DMS114 treated with DMSO at 0.1 percent for 48 hours (cell line): ENCODE measurements around the gene PNLIPRP2.

ENCODE experiments used
- DNase-seq: peaks from one replicate; lab custom pipeline; 2025; ENCODE audit not compliant: unreplicated experiment; lab: John Stamatoyannopoulos, UW

Gene PNLIPRP2

DNA sequence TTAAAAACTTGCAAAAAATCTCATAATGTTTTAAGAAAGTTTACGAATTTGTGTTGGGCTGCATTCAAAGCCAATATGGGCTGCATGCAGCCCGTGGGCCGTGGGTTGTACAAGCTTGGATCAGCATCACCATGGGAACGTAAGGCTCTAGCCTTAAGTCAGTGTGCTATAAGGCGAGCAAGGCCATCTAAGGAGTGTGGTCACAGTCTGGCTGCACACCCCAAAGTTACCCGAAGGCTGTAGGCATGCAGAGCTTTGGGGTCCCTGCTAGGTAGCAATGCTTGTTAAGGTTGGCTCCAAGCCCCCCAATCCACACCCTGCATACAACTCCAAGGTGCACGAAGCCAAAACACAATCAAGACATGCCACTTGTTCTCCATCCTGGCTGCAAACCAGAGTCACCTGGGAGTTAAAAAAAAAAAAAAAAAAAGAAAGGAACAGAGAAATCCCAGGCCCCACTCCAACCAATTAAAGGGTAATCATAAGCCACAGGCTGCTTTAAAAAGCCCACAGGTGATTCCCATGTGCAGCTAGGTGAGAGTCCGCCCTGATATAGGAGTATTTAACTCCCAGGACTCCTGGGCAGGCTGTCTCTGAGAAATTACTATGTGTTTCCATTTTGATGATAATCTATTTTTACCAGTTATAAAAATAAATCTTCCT lies 8.5 kb upstream of the PNLIPRP2 start:
- DNase-seq: no peak

DNA sequence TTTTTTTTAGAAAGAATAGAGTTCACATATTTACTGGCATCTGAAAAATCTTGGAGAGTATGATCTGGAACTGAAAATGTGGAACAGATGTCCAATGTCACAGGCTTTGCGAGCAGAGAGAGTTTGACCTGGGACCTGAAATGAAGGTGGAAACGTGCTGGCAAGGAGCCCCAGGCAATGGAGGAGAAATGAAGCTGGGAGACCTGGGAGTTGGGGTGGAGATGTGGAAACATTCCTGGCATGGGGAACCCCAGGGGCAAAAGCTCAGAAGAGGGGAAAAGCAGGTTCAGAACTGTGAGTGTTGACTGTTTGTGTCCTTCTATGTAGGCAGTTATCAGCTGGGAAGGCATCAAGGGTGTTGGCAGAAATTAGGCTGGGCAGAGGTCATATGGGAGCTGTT lies 7.3 kb upstream of the PNLIPRP2 start:
- DNase-seq: no peak

DNA sequence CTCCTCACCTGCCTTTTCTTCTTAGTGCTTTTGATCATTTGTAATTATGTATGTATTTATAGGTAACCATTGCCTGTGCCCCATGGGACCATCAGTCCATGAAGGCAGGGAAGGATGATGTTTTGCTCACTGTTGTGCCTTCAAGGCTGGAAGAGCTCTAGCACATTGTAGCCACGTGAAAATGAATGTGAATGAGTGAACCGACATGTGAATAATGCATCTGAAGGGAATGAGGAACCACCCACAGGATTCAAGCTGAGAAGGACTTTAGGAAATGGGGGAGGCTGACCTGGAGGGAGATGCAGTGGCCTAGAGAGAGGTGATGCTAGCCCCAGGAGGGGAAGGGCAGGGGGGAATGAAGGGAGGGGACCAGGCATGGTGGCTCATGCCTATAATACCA lies 6.0 kb upstream of the PNLIPRP2 start:
- DNase-seq: no peak

DNA sequence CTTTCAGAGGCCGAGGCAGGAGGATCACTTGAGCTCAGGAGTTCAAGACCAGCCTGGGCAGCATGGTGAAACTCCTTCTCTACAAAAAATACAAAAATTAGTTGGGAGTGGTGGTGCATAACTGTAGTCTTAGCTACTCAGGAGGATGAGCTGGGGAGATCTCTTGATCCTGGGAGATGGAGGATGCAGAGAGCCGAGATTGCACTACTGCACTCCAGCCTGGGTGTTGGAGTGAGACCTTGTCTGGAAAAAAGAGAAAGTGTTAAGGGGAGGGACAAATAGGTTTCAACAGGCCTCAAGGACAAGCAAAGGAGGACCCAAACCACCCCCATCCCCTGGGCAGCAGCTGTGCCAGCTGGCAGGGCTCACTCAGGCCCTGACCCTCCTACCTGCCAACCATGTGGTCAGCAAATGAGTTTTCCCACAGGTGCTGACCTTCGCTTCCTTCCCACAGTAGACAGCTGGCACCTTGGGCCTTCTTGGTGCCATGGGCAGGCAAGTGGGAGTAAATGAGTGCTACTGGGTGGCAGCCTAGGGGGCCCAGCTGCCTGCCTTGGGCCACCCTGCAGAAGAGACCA lies 5.5 kb upstream of the PNLIPRP2 start:
- DNase-seq: no peak

DNA sequence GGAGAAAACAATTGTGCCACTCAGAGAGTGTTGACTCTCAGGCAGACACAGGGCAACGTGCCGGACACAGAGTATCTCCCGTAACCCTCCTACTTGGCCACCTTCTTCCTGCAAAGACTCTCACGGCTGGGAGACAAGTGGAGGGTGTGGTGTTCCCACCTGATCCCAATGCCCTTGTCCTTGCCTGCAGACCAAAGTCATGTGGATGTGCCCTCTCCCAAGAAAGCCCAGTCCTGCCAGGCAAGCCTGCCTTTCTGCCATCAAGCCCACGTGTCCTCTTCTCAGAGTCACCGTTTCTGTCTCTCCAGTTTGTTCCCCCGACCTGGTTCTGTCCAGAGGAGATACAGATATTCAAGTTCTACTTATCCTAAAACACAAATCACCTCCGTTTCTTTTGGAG lies 723 bp downstream of the PNLIPRP2 start:
- DNase-seq: no peak

DNA sequence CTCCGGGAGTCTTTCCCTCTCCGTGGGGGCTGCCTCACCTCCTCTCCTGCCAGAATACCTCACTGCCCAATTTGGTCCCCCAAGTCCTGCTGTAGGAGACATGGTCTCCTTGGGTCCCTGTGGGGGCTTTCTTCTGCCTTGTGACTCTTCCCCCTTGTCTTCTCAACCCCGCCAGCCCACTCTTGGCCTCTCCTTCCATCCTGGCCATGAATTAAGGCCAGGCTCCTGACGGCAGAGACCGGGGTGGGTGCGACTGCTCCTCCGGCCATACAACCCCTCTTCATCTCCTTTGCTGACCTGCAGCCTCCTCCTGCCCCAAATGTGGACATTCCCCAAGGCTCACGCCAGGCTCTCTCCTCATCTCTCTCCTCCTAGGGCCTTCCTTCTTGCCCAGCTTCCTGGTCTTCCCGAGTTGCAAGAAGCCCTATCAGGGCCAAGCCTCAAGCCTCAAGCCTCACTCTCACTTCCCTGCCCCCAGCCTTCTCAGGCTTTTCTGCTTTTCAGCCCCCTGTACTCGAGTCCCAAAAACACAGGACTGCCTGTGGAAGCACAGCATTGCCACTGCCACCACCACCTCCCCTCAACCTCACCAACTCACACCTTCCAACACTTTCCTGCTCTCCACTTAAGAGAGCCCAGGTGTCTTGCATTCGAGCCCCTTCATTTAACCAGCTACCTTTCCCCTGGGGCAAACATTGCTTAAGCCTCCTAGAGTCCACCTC lies 1.3 kb downstream of the PNLIPRP2 start:
- DNase-seq: no peak

DNA sequence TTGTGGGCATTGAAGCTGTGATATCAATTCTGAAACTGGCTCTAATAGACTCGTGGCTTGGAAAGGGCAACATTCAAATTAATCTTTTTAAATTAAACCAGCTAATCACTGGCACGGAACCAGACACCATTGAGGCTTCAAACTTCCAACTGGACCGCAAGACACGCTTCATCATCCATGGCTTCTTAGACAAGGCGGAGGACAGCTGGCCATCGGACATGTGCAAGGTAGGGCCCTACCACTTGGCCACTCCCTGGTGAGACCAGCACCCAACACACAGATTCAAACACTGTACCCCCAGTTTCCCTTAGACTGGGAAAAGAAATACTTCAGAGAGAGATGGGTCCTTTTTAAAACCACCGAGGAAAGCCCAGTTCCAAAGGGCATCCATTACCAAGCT lies 5.1 kb downstream of the PNLIPRP2 start:
- no peak for DNase-seq

DNA sequence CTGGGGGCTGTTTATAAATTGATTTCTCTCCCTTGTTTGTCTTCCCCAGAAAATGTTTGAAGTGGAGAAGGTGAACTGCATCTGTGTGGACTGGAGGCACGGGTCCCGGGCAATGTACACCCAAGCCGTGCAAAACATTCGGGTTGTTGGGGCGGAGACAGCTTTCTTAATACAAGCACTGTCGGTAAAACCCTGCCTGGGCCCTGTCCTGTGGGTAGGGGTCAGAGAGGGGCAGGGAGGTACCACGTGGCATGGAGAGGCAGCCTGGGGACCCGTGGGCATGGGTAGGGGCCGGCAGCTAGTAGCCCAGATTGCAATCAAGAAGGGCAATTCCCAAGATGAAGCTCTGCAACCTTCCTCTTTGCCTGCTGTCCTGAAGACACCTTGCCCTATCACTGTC lies 6.1 kb downstream of the PNLIPRP2 start:
- no peak for DNase-seq

DNA sequence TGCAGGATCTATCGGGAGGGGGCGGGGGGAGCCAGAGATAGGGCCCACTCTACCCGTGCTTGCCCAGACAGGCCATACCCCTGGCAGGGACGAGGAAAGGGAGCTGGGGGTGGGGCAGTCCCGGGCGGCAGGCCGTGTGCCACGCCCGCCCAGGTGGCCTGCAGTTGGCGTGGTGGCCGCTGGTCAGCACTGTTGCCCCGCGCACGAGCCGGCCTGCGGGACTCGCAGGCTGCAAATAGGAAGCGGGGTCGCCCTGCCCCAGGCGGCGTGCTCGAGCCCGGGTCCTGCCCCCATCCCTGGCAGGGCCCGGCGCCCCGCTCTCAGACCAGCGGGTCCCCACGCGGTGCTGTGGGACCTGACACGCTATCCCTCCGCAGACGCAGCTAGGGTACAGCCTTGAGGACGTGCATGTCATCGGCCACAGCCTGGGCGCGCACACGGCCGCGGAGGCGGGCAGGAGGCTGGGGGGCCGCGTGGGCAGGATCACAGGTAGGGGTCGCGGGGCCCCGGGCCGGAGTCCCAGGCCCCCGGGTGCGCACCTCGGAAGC lies 6.7 kb downstream of the PNLIPRP2 start:
- DNase-seq: peak; percentile 42

DNA sequence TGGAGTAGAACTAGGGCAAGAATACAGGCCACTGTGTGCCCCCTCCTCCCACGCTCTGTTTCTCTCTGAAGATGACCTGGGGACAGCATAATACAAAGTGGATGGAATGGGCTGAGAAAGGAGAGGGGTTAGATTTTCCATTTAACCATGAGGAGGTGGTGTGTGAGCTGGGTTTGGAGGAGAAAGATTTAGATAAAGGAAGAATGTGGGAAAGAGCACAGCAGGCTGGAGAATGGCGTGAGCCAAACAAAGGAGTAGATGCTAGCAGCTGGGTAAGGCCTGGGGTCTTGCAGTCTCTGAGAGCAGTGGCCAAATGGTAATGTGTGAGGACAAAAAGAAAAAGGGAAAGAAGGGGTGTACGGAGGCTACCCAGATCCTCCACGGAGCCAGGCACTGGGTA lies 8.6 kb downstream of the PNLIPRP2 start:
- DNase-seq: no peak

DNA sequence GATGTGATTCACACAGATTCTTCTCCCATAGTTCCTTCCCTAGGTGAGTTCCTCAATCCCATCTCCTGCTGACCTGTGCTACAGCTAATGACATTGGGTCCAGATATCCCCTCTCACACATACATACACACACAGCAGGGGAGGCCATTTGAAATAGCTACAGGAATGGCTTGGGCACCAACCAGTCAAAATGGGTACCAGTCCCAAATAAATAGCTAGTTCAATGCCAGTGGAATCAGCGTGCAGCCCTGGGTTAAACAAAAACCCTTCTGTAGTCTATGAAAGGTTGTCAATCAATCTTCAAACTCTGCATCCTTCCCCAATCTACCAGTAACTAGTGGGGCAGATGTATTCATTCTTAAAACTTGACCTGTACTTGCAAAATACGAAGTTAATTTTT lies 9.3 kb downstream of the PNLIPRP2 start:
- no peak for DNase-seq

DNA sequence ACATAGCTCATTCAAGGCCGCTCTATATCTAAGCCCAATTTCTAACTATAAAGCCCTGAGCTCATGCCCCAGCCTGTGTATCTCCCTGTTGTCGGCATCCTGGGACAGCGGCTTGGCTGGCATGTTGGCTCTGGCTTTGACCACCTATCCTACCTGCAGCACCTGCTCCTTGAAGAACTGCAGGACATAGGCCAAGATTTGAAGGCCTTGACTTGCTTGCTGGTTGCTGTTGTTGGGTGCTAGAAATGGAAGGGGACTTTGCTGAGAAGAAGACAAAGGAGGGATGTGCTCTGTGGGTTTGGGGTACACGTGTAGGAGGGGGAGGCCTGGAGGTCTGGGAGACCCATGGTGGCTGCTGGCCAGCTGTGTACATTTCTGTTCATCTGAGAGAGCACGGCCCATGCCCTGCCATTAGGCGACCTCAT lies 11.1 kb downstream of the PNLIPRP2 start:
- no peak for DNase-seq

DNA sequence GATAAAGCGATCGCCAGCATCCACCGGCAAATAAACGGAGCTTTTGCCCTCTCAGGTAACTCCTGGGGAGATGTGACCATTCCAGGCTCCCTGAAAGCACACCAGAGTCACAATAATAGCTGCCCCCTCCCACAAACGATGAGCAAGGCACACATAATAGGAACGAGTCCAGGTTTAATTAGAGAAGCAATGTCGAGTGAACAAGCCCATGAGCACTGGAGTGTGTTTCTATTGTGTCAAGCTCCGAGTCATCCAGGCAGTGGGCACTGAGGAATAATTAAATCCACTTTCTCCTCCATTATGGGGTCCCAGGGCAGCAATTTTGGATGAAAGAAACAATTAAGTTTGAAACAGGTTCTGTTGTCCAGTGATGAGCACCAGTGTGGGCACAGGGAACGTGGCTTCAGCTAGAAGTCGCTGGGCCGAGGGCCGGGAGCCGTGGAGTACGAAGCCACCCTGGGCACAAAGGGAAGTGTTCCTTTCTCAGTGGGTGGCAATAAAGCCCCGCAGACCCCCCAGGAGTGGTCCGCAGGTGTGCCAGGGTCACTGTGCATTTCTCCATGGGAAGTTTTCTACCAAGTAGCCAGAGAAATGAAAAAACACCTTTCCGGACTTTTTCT lies 12.0 kb downstream of the PNLIPRP2 start:
- no peak for DNase-seq

DNA sequence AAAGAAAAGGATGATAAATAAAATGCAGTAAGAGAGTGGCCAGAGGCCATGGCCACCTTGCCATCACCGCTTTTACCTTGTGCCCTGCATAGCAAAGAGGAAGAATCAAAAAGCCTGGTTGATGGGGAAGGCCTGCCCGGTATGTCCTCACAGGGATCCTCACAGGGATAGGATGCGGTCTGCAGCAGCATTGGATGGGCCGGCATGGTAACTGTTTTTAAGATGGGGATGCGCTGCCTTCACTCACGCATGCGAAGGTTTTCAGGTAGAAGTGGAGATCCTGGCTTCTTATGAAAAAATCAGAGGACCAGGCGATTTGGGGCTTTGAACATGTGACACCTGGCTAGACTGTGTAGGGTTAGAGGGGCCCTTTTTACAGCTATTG lies 12.5 kb downstream of the PNLIPRP2 start:
- DNase-seq: no peak

DNA sequence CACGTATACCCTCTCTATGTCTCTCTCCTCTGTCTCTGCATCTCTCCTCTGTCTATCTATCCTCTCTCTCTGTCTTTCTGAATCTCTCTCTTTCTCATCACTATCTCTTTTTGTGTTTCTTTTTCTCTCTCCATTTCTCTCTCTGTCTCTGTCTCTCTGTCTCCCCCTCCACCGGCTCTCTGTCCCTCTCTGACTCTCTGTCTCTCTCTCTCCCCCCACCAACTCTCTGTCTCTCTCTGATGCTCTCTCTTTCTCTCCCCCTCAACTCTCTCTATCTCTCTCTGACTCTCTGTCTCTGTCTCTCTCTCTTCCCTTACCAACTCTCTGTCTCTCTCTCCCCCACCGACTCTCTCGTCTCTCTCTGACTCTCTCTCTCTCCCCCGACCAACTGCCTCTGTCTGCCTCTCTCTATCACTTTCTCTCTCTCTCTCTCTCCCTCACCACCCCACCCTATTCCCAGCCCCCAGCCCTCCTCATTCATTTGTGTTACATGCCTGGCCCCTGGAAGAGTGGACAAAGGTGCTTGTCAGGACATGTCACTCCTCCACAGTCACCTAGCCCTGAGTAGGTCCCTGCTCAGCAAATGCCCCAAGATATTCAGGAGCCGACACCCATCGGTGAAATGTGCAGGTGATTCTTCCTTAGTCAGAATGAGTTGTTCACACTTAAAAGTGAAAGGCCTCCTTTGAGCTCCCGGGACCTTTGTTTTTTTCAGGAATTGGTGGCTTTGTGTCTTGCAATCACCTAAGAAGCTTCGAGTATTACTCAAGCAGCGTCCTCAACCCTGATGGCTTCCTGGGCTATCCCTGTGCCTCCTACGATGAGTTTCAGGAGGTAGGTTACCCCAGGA lies 13.6 kb downstream of the PNLIPRP2 start:
- DNase-seq: no peak

DNA sequence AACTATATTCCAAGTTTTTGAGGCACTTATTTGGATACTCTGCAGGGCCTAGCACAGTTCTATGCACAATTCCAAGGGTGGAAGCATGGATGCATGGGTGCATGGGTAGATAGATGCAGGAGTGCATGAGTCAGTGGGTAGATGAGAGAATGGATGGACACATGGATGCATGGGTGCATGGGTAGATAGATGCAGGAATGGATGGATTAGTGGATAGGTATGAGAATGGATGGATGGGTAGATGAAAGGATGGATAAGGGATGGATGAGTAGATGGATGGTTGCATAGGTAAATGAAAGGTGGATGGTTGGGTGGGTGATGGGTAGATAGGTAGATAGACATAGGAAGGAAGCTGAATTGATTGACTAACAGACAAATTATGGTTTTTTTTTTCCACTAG lies 15.6 kb downstream of the PNLIPRP2 start:
- no peak for DNase-seq

DNA sequence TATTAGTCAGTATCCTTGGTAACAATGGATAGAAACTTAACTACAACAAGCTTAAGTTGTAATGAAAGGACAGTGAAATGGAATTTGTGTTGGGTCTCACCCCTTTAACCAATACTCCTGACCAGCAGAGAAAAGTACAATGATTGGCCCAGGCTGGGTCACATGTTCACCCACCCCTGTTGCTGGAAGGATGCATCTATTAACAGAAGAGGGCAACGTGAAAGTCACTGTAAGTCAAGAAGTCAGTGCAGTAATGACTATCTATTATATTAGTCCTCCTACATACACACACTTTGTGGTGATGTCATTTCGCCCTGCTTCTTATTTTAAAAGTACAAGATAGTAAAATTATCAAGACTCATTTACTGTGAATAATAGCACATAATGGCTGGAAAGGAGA lies 16.2 kb downstream of the PNLIPRP2 start:
- DNase-seq: no peak

DNA sequence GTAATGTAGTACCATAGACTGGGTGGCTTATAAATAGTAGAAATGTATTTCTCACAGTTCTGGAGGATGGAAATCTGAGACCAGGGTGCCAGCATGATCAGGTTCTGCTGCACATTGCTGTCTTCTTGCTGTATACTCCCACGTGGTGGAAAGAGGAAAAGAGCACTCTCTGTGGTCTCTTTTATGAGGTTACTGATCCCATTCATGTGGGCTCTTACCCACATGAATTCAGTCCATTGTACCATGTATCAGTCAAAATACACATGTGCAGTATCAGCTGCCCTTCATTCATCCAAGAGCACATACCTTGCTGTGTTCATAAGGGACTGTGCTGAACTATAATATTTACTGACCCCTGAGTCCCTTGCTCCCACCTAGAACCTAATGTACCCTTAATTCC lies 17.1 kb downstream of the PNLIPRP2 start:
- no peak for DNase-seq

DNA sequence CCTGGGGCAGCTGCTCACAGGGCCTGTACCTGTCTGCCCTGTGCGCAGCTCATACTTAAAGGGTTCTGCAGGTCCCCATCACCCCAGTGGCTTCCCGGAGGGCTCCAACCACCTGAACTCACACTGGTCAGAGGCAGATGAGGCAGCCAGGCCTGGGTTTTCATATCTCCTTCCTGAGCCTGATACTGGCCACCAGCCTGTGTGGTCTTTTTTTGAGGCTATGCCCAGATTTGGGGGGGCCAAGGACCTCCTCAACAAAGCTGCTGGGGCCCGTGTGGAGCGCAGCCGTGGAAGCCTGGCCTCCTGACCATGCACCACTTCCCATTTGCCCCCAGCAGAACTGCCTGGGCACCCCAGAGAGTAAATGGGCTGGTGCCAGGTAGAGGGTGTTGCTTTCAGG lies 25.7 kb downstream of the PNLIPRP2 start:
- no peak for DNase-seq

DNA sequence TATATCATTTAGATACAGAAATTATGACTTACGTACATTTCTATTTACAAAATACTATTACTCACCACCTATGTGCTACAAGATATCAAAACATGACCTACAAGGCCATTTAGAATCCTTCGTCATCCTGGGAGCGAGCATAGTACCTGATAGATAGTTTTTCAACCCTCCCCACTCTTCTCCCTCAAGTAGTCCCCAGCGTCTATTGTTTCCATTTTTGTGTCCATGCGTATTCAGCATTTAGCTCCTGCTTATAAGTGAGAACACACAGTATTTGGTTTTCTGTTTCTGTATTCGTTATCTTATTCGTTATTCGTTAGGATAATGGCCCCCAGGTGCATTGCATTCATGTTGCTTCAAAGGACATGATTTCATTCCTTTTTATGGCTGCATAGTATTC lies 28.1 kb downstream of the PNLIPRP2 start:
- no peak for DNase-seq

DNA sequence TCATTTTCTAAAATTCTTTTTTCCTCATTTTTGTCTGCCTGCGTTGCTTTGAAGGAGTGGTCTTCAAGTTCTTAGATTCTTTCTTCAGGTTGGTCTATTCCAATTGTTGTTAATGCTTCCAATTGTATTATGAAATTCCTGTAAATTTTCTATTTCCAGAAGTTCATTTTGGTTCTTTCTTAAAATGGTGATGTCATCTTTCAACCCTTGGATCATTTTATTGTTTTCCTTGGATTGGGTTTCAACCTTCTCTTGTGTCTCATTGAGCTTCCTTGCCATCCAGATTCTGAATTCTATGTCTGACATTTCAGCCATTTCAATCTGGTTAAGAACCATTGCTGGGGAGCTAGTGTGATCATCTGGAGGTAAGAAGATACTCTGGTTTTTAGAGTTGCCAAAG lies 33.1 kb downstream of the PNLIPRP2 start:
- DNase-seq: no peak
